ENCODE results near the gene ZNF497. TPM values are rescaled to one million over a fixed set of nuclear protein-coding genes. Genes with fewer than 3 reads are reported as not detected.

The ZNF497 gene
- total and polyA plus RNA-seq, 9 of the 15 experiments (the other 6 are each of a cell fraction or from before 2014, with no cell fraction given), result 0.06 to 0.98 (median 0.44) TPM; not detected in 1

DNA sequence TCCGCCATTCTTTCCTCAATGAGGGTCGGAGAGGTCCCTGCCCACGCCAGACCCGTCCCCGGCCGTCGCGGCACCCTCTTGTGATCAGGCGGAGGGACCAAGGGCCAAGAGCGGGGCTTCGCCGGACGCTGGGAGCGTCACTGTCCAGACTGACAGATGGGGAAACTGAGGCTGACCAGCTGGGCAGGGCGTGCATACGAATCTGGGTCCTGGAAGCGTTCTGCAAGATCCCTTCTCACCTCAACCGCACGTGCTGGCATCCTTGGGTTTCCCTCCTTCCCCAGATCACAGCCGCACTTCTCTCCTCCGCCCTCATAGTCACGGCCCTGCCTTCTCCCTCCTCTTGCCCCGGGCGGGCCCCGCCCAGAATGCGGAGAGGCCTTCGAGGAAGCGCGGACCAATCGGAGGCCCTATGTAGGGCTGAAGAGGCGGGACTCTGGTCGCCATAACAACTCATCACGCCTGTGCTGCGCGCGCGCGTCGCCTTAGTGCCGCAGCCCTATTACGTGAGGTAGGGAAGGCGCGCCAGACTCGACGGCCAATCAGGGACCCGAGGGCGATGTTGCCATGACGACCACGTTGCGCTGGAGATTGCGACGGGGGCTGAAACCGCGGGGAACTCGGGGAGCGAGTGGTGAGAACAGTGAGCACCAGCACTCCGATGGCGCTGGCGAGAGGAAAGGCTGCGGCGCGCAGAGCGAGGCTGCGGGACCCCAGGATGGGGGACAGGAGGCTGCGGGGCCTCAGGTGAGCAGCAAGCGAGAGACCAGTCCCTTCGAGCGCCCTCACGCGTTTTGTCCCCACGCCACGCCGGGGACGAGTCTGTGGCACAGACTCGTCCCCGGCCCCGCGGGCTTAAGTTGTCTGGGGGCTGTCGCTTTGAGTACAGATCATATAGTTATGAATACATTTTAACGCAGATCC lies 38.6 kb upstream of the ZNF497 start (continued):
- TF ChIP-seq ZBTB2 (IDR thresholded peaks at IDR 0.05), result peak; percentile 87
- no peak for TF ChIP-seq MYBL2 (IDR thresholded peaks at IDR 0.05; ENCODE audit: low read depth)
- no peak for TF ChIP-seq MYBL2 (CRISPR knock-in tag; IDR thresholded peaks at IDR 0.05; ENCODE audit: borderline replicate concordance)
- TF ChIP-seq ZNF124 (CRISPR knock-in tag; IDR thresholded peaks at IDR 0.05), result no peak
- no peak for TF ChIP-seq HNRNPK (IDR thresholded peaks at IDR 0.05; ENCODE audit: low read depth, low read length, poor library complexity, severe bottlenecking)
- TF ChIP-seq SFPQ (IDR thresholded peaks at IDR 0.05; ENCODE audit: low read depth, low read length), result no peak
- peak; percentile 97 for TF ChIP-seq CXXC5 (CRISPR knock-in tag; IDR thresholded peaks at IDR 0.05)
- TF ChIP-seq ZNF449 (CRISPR knock-in tag; IDR thresholded peaks at IDR 0.05), result no peak
- no peak for TF ChIP-seq ZNF347 (CRISPR knock-in tag; IDR thresholded peaks at IDR 0.05; ENCODE audit: low read depth)
- TF ChIP-seq NONO (IDR thresholded peaks at IDR 0.05; ENCODE audit: low read depth in 2 of 2, low read length in 1 of 2), result no peak; a peak in 1 of 4 replicates
- TF ChIP-seq HDAC3 (IDR thresholded peaks at IDR 0.05; ENCODE audit: borderline replicate concordance, partially characterized antibody), result no peak
- TF ChIP-seq ATF3 (IDR thresholded peaks at IDR 0.05), result no peak
- no peak for TF ChIP-seq ATF3 (CRISPR knock-in tag; conservative IDR thresholded peaks at IDR 0.05)
- no peak for TF ChIP-seq MTF1 (CRISPR knock-in tag; IDR thresholded peaks at IDR 0.05; ENCODE audit: borderline replicate concordance)
- TF ChIP-seq, protein P1, sequence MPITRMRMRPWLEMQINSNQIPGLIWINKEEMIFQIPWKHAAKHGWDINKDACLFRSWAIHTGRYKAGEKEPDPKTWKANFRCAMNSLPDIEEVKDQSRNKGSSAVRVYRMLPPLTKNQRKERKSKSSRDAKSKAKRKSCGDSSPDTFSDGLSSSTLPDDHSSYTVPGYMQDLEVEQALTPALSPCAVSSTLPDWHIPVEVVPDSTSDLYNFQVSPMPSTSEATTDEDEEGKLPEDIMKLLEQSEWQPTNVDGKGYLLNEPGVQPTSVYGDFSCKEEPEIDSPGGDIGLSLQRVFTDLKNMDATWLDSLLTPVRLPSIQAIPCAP (CRISPR knock-in tag; IDR thresholded peaks at IDR 0.05; ENCODE audit: borderline replicate concordance), result no peak
- TF ChIP-seq WHSC1 (IDR thresholded peaks at IDR 0.05; ENCODE audit: low read length), result no peak
- TF ChIP-seq ZNF354B (CRISPR knock-in tag; IDR thresholded peaks at IDR 0.05), result no peak
- TF ChIP-seq CBFA2T2 (conservative IDR thresholded peaks at IDR 0.05), result no peak

Measured in K562 (cell line).